HG02970 (cell line): Measurements from ENCODE around the gene CHRNA5.

Experiments
- ATAC-seq: cut with Tn5 transposase; IDR thresholded peaks from one replicate; pipeline ENCODE4 v1.9.1; 2021; ENCODE audit warnings: mild to moderate bottlenecking, moderate library complexity, moderate number of reproducible peaks; ENCODE audit not compliant: unreplicated experiment, low FRiP score

The CHRNA5 gene

DNA sequence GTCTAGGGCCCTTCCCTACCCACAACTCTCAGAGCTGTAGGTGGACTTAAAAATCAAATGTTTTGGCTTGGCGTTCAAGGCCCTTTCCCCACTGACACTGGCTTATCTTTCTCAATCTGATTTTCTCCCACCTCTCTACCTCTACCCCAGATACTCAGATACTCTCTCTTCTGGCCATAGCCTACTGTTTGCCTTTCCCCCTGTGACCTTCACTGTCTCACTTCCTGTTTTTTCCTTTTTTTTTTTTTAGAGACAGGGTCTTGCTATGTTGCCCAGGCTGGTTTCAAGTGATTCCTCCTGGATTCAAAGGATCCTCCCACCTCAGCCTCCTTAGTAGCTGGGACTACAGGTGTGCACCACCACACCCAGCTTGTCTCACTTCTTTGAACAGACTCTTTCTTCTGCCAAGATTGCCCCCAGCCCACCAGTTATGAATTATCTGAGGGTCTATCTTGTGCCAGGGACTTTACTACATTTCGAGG, 71.1 kb downstream of the CHRNA5 start:
- ATAC-seq = no peak

DNA sequence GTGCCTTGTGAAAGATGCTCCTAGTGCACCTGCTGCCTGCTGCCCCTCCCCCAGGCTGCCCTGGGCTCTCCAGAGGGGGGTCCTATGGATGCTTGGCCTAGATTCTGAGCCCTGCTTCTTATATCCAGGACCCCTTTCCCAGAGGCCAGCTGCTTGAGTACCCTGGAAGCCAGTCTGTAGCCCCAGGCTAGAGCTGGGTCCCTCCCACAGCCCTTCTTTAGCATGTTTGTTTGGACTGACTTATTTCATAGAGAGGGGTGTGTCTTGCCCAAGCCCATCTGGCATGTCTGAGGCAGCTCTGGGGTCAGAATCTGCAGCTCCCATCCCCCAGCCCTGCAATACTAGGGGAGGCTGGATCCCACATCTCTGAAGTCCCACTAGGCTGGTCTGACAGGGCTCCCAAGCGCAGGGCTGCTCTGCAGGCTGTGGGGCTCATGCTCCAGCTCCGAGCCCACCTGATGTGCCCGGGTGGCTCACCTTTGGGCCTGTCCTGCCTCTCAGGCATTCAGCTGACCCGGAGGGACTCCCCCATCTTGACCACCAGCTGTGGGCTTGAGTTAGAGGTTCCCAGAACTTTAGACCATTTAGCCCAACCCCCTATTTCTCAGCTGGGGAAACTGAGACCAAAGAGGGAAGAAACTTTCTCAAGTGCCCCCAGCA, 72.6 kb downstream of the CHRNA5 start:
- no peak for ATAC-seq

- ATAC-seq = no peak
Observed at GRCh38 chr15:78638658-78639314, 73.5 kb downstream of the CHRNA5 start.

- ATAC-seq = no peak
Observed at GRCh38 chr15:78640527-78641101, 75.3 kb downstream of the CHRNA5 start.

- ATAC-seq = no peak
Observed at GRCh38 chr15:78641102-78641748, 75.9 kb downstream of the CHRNA5 start, which contains the start of gene CHRNB4. Gene CHRNB4, minus strand, starts transcription at chr15:78641210. Its CDS starts 77 bp downstream, at chr15:78641133.

DNA sequence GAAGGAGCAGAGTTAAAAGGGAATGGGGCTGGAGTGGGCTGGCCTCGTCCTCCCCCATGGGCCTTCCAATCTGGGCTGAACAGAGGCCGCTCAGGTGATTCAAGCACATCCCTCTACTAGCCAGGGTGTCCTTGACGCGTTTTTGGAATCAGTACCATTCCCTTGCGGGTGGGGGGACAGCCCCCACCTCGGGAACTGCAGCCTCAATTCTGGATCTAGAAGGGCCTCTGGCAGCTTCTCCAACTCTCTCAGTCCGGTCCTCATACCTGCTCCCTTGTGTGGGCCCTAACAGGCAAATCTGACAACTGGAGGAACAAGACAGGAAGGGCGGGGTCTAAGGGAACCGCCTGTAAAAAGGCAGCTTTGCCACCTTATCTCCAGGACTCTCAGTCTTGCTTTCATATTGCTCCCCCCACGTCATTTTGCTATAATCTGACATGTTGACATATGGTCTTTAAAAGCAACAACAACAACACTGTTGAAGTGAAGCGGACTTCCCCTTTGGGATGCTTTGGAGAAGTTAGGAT, 76.5 kb downstream of the CHRNA5 start:
- no peak for ATAC-seq

- ATAC-seq = no peak
Observed at GRCh38 chr15:78642331-78642730, 77.0 kb downstream of the CHRNA5 start.
